ENCODE results near the gene TRAPPC4.

Gene TRAPPC4

GRCh38 chr11:119042927-119043326, 24.4 kb downstream of the TRAPPC4 start:
- no peaks in the 10 kb centered on the region for H3K4me1 ChIP-seq
- no peak overlapping the region for H3K4me3 ChIP-seq (ENCODE audit: low read depth, low read length)
- H3K9me3 ChIP-seq: no peaks in the 10 kb centered on the region
- TF ChIP-seq CTCF (IDR thresholded peaks at IDR 0.05; ENCODE audit: low read depth, low read length): no peak
- no peaks in the 10 kb centered on the region for H3K27me3 ChIP-seq
- peaks cover 21% of the 10 kb centered on the region for H3K36me3 ChIP-seq
- DNase-seq: no peak

GRCh38 chr11:119044708-119045107, 26.1 kb downstream of the TRAPPC4 start:
- H3K9me3 ChIP-seq: no peaks in the 10 kb centered on the region
- no peak for DNase-seq
- no peaks in the 10 kb centered on the region for H3K4me1 ChIP-seq
- H3K36me3 ChIP-seq: peaks cover 39% of the 10 kb centered on the region
- H3K4me3 ChIP-seq (ENCODE audit: low read depth, low read length): no peak overlapping the region
- no peaks in the 10 kb centered on the region for H3K27me3 ChIP-seq
- TF ChIP-seq CTCF (IDR thresholded peaks at IDR 0.05; ENCODE audit: low read depth, low read length): peak; percentile 42

- Histone ChIP-seq H3K27me3 (no peaks in the 10 kb centered on the region), H3K36me3 (peaks cover 53% of the 10 kb centered on the region), H3K9me3 (no peaks in the 10 kb centered on the region), H3K4me3 (ENCODE audit: low read depth, low read length) (no peak overlapping the region), H3K4me1 (no peaks in the 10 kb centered on the region)
- no peak for TF ChIP-seq CTCF (IDR thresholded peaks at IDR 0.05; ENCODE audit: low read depth, low read length)
- DNase-seq: no peak
These were observed 27.9 kb downstream of the TRAPPC4 start for GRCh38 chr11:119046489-119046888.

- TF ChIP-seq CTCF (IDR thresholded peaks at IDR 0.05; ENCODE audit: low read depth, low read length): no peak
- Histone ChIP-seq H3K4me3 (ENCODE audit: low read depth, low read length) (no peak overlapping the region), H3K9me3 (no peaks in the 10 kb centered on the region), H3K27me3 (no peaks in the 10 kb centered on the region), H3K36me3 (peaks cover 59% of the 10 kb centered on the region), H3K4me1 (no peaks in the 10 kb centered on the region)
- no peak for DNase-seq
These were observed 28.6 kb downstream of the TRAPPC4 start for GRCh38 chr11:119047205-119047604.

GRCh38 chr11:119048644-119049043, 30.1 kb downstream of the TRAPPC4 start:
- no peaks in the 10 kb centered on the region for H3K4me1 ChIP-seq
- DNase-seq: no peak
- no peak overlapping the region for H3K4me3 ChIP-seq (ENCODE audit: low read depth, low read length)
- no peaks in the 10 kb centered on the region for H3K27me3 ChIP-seq
- TF ChIP-seq CTCF (IDR thresholded peaks at IDR 0.05; ENCODE audit: low read depth, low read length): no peak
- H3K36me3 ChIP-seq: peaks cover 74% of the 10 kb centered on the region
- H3K9me3 ChIP-seq: no peaks in the 10 kb centered on the region

GRCh38 chr11:119049081-119049480, 30.5 kb downstream of the TRAPPC4 start:
- Histone ChIP-seq H3K27me3 (no peaks in the 10 kb centered on the region), H3K36me3 (peaks cover 78% of the 10 kb centered on the region), H3K9me3 (no peaks in the 10 kb centered on the region), H3K4me1 (no peaks in the 10 kb centered on the region), H3K4me3 (ENCODE audit: low read depth, low read length) (no peak overlapping the region)
- TF ChIP-seq CTCF (IDR thresholded peaks at IDR 0.05; ENCODE audit: low read depth, low read length): no peak
- no peak for DNase-seq

Measured in BE2C (cell line).